NCI-H1694 (cell line): Measurements from ENCODE around the gene TM9SF3.
A peak's percentile ranks its signal among the peaks of the same experiment; 100 is the strongest.
"Not testable (repeated sequence)": the region's sequence is repeated elsewhere in the genome, so short reads cannot be mapped to it uniquely, and the experiment has no call there.

ENCODE experiments used
- DNase-seq: peaks from one replicate; lab custom pipeline; 2025; lab: John Stamatoyannopoulos, UW

The TM9SF3 gene

GRCh38 chr10:96565774-96566173, 21.0 kb downstream of the TM9SF3 start:
- DNase-seq, result no peak

DNA sequence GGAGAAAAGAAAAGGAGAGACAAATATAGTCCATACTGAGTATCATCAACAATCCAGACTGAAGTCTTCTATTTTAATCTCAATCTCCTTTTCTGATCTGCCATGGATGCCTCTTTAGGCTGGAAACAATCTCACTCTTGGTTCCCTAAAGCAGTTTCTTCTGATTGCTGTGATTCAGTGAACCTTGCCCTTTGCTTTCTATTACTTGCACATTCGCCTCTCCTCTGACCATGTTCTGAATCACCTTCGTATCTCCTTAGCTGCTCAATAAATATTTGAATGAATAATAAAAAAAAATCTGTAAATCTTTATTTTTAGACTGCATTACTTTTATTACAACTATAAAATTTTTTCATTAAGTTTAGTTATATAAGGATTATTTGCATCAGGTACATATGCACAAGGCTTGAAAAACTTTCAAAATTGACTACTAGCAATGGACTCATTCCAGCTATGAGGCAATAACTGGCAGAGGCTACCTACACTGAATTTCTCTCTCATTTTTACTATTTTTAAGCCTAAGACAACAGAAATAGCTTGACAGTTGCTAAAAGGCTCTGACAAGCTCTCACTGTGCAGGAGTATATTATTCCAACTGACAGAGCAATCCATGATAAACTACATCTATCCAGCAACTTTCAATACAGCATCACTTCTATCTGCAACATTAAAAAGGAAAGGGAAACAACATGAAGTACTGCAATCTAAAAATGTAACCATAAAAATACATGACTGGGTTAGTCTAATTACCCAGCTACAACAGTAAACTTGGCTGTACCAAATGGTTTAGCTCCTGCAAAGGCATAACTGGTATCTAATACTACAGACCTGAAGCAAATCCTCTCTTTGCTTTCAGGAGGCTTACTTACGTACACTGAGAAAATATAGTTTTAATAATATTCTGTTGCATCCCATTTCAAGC, 25.6 kb downstream of the TM9SF3 start:
- DNase-seq, result no peak

- DNase-seq, result no peak
Observed at GRCh38 chr10:96560489-96560888, 26.3 kb downstream of the TM9SF3 start.

DNA sequence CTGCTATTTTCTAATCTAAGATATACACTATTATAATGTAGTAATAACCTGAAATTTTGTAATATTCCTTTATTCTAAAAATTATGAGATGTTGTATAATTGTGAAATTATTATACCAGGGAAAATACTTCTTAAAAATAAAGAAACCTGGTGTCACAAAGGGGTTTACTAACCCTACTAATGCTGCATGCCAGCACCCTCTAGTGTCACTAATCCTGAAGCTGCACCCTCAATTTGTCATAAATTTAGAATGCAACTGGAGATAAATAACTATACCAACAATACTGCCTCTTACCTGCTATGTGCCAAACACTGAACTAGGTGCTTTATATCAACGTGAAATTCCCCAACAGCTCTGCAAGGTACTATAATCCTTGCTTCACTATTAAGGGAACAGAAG, 30.8 kb downstream of the TM9SF3 start:
- DNase-seq, result no peak

DNA sequence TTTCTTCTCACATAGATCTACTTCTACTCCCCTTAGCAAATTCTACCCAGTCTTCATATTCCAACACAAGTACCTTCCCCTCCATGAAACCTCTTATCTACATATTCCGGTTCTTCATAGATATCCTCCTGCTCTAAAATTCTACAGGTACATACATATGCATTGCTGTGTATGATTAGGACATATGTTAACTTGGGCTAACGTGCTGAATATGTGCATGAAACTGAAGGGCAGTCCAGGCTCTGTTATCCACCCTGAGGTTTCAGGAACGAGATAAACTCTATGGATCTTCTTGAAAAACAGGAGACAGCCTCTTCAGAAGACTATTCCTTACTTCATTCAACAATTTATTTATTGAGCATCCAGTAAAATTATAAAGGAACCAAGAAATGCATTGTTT, 31.5 kb downstream of the TM9SF3 start:
- DNase-seq, result no peak

DNA sequence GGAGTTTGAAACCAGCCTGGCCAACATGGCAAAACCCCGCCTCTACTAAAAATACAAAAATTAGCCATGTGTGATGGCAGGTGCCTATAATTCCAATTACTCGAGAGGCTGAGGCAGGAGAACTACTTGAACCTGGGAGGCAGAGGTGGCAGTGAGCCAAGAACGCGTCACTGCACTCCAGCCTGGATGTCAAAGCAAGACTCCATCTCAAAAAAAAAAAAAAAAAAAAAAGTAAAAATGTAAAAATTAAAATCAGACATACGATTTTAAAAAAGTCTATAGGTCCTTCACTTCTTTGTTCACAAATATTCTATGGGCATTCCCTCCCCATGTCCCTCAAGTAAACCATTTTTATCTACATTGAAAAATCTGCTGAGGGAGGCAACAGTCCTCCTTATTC, 38.2 kb downstream of the TM9SF3 start:
- DNase-seq, result no peak

DNA sequence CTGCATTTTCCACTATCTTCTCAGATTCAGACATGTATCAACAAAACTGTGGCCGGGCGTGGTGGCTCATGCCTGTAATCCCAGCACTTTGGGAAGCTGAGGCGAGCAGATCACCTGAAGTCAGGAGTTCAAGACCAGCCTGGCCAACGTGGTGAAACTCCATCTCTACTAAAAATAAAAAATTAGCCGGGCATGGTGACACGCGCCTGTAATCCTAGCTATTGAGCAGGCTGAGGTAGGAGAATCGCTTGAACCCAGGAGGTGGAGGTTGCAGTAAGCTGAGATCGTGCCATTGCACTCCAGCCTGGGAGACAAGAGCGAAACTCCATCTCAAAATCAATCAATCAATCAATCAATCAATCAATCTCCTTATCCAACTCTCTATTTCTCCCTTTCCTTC, 41.3 kb downstream of the TM9SF3 start:
- DNase-seq, result not testable (repeated sequence)

DNA sequence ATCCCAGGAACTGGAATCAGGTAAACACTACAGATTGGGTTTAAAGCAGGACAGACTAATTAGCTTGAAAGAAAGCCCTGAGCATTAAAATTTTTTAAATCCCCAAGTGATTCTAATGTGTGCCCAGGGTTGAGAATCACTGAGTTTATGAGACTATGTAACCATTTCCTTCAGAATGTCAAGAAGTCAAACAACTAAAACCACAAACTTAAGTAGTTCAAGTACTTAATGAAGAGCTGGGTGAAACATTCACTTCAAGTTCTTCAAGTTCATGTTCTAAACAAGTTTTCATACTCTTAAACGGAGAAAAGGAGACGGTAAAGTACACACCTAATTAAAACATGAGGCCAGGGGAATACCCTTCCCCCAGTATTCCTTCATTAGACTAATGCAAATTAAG, 44.9 kb downstream of the TM9SF3 start:
- no peak for DNase-seq

DNA sequence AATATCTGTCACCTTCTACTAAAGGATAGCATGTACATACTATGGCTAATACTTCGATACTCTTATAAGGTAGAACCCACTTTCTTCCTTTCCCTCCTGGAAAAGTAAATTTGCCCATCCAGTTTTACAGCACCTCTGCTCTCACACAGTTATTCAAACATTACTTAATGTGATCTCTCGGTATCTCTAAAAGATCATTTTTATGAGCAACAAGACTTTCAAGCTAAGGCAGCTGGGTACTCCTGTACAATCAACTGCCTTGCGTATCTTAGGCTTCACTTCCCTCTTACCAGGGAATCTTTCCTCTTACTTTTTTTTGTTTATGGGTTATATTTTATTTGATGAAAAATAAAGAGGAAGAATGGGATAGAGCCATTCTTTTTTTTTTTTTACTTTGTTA, 46.6 kb downstream of the TM9SF3 start:
- DNase-seq, result no peak

DNA sequence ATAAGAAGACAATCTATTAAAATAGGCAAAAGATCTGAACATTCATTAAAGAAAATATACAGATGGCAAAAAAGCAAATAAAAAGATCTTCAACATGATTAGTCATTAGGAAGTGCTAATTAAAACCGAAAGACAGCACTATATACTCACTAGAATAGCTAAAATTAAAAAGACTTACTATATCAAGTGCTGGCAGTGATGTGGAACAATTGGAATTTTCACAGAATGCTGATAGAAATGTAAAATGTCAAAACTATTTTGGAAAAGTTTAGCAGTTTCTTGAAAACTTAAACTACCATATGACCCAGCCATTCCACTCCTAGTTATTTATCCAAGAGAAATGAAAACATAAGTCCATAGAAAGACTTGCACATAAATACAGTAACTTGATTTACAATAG, 48.1 kb downstream of the TM9SF3 start:
- DNase-seq, result no peak

GRCh38 chr10:96536129-96536528, 50.7 kb downstream of the TM9SF3 start:
- no peak for DNase-seq

DNA sequence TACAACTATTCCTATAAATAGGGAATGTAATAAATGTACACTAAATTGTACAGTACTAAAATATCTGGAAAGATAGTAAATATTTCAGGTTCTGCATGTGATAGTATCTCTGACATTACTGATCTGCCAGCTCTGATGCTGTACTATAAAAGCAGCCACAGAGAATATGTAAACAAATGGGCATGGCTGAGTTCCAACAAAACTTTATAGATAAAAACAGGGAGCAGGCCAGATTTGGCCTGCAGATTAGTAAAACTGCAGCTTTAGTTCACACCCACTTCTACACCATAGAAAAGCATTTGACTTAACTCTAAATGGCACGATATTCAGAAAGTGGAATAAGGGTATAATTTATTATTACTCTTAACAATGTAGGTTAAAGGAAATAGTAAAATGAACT, 54.3 kb downstream of the TM9SF3 start:
- DNase-seq, result peak; percentile 9

GRCh38 chr10:96529634-96530279, 57.1 kb downstream of the TM9SF3 start:
- no peak for DNase-seq

DNA sequence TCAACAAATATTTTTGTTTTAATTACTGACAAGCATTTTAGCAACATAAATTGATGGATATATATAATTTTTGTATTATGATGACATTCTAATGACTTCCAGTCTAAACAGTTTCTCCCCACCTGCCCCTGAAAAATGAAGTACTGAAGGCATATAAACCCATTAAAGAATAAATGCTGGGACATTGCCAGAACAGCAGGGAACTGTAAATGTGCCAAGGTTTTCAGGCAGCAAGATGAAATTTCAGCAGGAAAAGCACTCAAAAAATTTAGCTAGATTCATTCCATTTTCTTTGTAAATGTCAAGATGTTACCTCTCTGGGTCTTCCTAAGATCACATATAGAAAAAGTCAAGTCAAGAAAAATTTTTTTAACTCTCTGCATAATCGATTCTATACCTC, 62.1 kb downstream of the TM9SF3 start:
- DNase-seq, result peak; percentile 21

- DNase-seq, result no peak
Observed at GRCh38 chr10:96517284-96517683, 69.5 kb downstream of the TM9SF3 start.

DNA sequence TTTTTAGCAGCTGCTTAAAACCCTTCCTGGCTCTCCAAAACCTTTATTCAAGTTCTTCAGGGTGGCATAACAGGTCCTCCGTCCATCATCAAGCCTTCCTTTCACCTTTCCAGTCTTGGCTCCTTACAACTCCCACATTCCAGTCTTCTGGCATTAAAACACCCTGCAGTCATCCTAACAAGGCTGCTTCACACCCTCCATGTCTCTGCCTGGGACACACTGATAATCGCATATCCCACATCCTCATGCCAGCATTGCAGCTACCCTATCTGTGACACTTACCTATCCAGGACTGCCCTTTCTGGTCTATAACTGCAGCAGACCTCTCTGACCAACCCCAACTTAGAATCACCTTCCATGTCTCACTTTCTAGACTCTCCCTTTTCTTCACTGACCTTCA, 70.5 kb downstream of the TM9SF3 start:
- DNase-seq, result no peak

- peak; percentile 28 for DNase-seq
Observed at GRCh38 chr10:96513698-96514561, 72.9 kb downstream of the TM9SF3 start, which contains the start of gene TLL2. TSS of gene TLL2 (minus strand) at chr10:96513926. CDS start at chr10:96513685, 241 bp downstream.

- no peak for DNase-seq
Observed at GRCh38 chr10:96513305-96513697, 73.5 kb downstream of the TM9SF3 start.

DNA sequence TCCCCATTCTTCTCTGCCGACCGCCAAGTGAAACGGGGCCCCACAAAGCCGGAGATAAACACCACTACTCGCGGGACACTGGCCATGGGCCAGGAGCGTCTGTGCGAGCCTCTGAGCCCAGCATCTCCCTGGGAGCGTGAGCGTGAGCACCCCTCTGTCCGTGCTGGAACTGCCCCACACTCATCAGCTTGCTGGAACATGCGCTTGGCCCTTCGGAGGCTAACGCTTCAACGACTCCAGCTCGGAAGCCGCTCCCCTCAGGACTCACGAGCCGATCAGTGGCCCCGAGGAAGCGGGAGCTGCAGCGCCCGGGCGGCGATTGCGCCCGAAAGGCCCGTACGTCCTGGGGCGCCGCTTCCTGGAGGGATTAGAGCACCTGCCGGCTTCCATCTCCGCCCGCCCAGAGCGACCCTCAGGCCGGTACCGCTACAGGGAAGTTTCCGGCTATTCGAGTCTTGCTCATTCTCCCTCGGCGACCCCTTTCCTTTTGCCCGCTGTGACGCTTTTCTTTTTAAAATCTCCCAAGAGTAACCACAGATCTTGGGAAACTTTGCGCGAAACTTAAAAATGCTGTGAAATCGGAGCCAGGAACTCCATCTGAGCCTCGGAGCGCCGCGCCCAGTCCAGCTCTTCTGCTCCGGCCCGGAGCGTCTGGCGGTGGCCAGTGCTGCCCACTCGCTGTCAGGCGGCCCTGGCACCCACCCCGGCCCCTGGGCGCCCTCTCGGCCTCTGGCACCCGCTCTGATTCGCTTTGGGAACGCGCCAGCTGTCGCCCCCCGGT, 74.1 kb downstream of the TM9SF3 start:
- DNase-seq, result no peak

- peak; percentile 14 for DNase-seq
Observed at GRCh38 chr10:96511044-96511945, 75.5 kb downstream of the TM9SF3 start.
